ENCODE measurements around the gene PRAMEF17.
"Not testable (repeated sequence)": the region's sequence is repeated elsewhere in the genome, so short reads cannot be mapped to it uniquely, and the experiment has no call there.

The PRAMEF17 gene

DNA sequence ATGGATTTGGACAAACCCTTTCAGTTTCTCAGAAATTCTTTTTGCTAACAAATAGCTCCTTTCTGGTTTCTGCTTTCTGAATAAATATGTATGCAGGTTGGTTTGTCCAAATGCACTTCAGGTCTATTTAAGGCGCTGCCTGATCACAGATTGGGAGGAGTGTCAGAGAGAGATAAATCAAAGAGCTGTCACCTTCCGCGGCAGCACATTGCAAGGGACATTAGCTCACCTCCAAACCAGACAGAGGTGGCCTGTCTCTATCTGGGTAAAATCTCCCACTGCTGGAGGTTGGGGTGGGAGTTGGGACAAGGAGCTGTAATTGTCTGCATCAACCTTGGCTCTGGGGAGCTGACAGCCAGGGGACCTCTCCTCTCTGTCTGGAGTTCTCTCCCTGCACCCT, 46.0 kb downstream of the PRAMEF17 start:
- no peak overlapping the region for H3K4me3 ChIP-seq (replicated peaks; ENCODE audit: insufficient read depth, low read length)
- no peaks in the 10 kb centered on the region for H3K27me3 ChIP-seq (ENCODE audit: insufficient read depth, poor library complexity, severe bottlenecking)
- H3K27ac ChIP-seq (replicated peaks), result no peak overlapping the region
- no peak for DNase-seq (ENCODE audit: low read depth in 1 of 2, low spot score in 1 of 2)
- TF ChIP-seq REST (IDR thresholded peaks at IDR 0.05; ENCODE audit: insufficient replicate concordance, low read depth), result no peak

DNA sequence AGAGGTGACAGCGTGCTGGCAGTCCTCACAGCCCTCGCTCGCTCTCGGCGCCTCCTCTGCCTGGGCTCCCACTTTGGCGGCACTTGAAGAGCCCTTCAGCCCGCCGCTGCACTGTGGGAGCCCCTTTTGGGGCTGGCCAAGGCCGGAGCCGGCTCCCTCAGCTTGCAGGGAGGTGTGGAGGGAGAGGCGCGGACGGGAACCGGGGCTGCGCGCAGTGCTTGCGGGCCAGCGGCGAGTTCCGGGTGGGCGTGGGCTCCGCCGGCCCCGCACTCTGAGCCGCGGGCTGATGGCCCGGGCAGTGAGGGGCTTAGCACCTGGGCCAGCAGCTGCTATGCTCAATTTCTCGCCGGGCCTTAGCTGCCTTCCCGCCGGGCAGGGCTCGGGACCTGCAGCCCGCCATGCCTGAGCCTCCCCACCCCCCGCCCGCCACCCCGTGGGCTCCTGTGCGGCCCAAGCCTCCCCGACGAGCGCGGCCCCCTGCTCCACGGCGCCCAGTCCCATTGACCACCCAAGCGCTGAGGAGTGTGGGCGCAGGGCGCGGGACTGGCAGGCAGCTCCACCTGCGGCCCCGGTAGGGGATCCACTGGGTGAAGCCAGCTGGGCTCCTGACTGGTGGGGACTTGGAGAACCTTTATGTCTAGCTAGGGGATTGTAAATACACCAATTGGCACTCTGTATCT, 49.8 kb downstream of the PRAMEF17 start:
- H3K27ac ChIP-seq (replicated peaks); H3K4me3 ChIP-seq (replicated peaks; ENCODE audit: insufficient read depth, low read length); H3K27me3 ChIP-seq (ENCODE audit: insufficient read depth, poor library complexity, severe bottlenecking); DNase-seq (ENCODE audit: low read depth in 1 of 2, low spot score in 1 of 2): not testable (repeated sequence)

Data from HL-60 (cell line).